Measurements from ENCODE around the gene EAF1. TPM values are rescaled to one million over a fixed set of nuclear protein-coding genes. Genes with fewer than 3 reads are reported as not detected.

The EAF1 gene
- total RNA-seq, 4 donors from 2014 or later, result 19.1 to 37.0 (median 26.4) TPM

DNA sequence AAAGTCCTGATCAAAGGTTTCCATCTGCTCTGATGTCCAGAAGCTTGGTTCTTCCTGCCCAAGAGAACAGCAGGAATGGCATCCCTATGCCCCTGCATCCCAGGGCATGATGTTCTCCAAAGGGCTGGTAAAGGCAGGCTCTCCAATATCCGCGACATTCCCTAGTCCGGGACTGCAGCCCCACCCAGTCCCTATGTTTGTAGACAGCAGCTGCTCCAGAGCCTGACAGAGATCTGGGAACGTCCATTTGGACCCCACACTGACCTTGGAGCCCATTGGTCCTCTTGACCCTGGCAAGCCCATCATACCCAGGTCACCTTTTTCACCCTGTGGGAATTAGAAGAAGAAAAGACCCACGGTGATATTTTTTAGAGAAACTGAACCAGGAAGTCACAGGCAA is 47.8 kb downstream of the EAF1 start:
- Histone ChIP-seq H3K36me3 (no peaks in the 10 kb centered on the region), H3K4me3 (no peak overlapping the region), H3K9me3 (no peaks in the 10 kb centered on the region), H3K27me3 (no peaks in the 10 kb centered on the region), H3K4me1 (no peaks in the 10 kb centered on the region), H3K27ac (no peak overlapping the region)
- no peak for DNase-seq
- 44% methylated on average over 5 of the region's 5 CpGs; no CpG with 5 or more reads in 1 of the 2 donors for WGBS, 2 donors (ENCODE audit: low coverage in 1 of 2)
- intact Hi-C loops (cut with DNase I; ENCODE audit: low total_unique reads), result no loop called here
- in situ Hi-C loops (cut with MboI; ENCODE audit: low pct_ligation_motif_present in 1 of 4, low pct_unique_long_range_greater_than_20kb in 1 of 4, low sequenced_read_pairs in 3 of 4), result no loop called here
- no peak for TF ChIP-seq EP300 (IDR thresholded peaks at IDR 0.05; ENCODE audit: low read depth)
- no peak for TF ChIP-seq POLR2AphosphoS5 (IDR thresholded peaks at IDR 0.05)
- TF ChIP-seq POLR2A (IDR thresholded peaks at IDR 0.05), result no peak

DNA sequence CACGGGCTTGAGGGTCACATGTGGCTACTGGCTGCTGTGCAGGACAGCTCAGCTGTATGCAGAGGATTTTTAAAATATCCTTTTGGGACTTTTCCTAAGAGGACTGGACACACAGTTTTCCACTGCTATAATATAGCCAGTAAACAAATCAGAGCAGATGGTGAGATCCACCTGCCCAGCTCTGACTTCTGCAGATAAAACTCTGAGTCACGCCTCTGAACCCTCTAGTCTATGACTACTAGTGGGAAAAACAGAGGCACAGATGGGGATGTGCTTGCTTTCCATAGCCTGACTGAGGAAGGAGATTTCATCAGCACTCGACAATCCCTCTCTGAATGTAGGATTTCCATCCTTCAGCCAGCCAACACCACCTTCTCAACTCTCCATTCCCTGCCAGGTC is 49.0 kb downstream of the EAF1 start:
- in situ Hi-C loops (cut with MboI; ENCODE audit: low pct_ligation_motif_present in 1 of 4, low pct_unique_long_range_greater_than_20kb in 1 of 4, low sequenced_read_pairs in 3 of 4) (no loop called here), intact Hi-C loops (cut with DNase I; ENCODE audit: low total_unique reads) (no loop called here)
- 68 to 83% methylated on average over 1 to 3 of the region's 3 CpGs for WGBS, 2 donors (ENCODE audit: low coverage in 1 of 2)
- no peak overlapping the region for H3K27ac ChIP-seq
- no peaks in the 10 kb centered on the region for H3K27me3 ChIP-seq
- no peaks in the 10 kb centered on the region for H3K4me1 ChIP-seq
- H3K36me3 ChIP-seq, result no peaks in the 10 kb centered on the region
- TF ChIP-seq POLR2A (IDR thresholded peaks at IDR 0.05), result no peak
- TF ChIP-seq POLR2AphosphoS5 (IDR thresholded peaks at IDR 0.05), result no peak
- TF ChIP-seq EP300 (IDR thresholded peaks at IDR 0.05; ENCODE audit: low read depth), result no peak
- TF ChIP-seq, protein P1, sequence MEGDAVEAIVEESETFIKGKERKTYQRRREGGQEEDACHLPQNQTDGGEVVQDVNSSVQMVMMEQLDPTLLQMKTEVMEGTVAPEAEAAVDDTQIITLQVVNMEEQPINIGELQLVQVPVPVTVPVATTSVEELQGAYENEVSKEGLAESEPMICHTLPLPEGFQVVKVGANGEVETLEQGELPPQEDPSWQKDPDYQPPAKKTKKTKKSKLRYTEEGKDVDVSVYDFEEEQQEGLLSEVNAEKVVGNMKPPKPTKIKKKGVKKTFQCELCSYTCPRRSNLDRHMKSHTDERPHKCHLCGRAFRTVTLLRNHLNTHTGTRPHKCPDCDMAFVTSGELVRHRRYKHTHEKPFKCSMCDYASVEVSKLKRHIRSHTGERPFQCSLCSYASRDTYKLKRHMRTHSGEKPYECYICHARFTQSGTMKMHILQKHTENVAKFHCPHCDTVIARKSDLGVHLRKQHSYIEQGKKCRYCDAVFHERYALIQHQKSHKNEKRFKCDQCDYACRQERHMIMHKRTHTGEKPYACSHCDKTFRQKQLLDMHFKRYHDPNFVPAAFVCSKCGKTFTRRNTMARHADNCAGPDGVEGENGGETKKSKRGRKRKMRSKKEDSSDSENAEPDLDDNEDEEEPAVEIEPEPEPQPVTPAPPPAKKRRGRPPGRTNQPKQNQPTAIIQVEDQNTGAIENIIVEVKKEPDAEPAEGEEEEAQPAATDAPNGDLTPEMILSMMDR (IDR thresholded peaks at IDR 0.05), result no peak
- H3K4me3 ChIP-seq, result no peak overlapping the region
- DNase-seq, result no peak
- H3K9me3 ChIP-seq, result no peaks in the 10 kb centered on the region

DNA sequence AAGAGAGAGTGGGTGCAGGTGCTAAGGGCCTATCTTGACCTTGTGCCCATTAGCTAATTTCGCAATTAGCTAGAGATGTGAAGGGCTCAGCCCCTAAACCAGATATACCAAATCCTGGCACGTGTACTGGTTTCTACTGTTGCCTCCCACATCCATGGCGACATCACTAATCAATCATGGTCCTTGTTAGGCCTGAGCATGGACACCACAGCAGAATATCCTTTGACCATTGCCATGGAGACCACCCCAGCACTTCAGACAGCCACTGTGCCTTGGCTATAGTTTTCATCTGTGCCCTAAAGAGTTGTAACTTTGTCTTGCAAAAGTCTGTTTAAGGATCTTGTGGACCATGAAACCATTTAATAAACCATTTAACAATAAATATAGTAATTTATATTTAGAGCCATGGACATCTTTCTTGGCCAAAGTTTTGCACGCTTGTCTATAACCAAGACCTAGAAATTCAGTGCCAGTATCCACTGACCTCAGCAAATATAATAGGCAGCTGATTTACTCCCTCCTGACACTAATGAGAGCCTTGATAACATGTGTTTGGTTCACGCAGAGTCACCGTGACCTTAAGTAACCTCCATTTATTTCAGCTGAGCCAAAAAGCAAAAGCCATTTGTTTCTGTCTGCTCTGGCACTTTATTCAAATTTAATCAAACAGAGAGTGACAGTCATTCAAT is 50.7 kb downstream of the EAF1 start:
- H3K36me3 ChIP-seq, result no peaks in the 10 kb centered on the region
- DNase-seq, result no peak
- intact Hi-C loops (cut with DNase I; ENCODE audit: low total_unique reads), result no loop called here
- no peak overlapping the region for H3K4me3 ChIP-seq
- no peaks in the 10 kb centered on the region for H3K9me3 ChIP-seq
- no peaks in the 10 kb centered on the region for H3K4me1 ChIP-seq
- no peak overlapping the region for H3K27ac ChIP-seq
- WGBS, 2 donors (ENCODE audit: low coverage in 1 of 2), result 65 to 69% methylated on average over 3 to 6 of the region's 6 CpGs
- no peaks in the 10 kb centered on the region for H3K27me3 ChIP-seq
- no peak for TF ChIP-seq POLR2AphosphoS5 (IDR thresholded peaks at IDR 0.05)
- TF ChIP-seq POLR2A (IDR thresholded peaks at IDR 0.05), result no peak
- no peak for TF ChIP-seq EP300 (IDR thresholded peaks at IDR 0.05; ENCODE audit: low read depth)
- TF ChIP-seq, protein P1 (IDR thresholded peaks at IDR 0.05), result no peak
- in situ Hi-C loops (cut with MboI; ENCODE audit: low pct_ligation_motif_present in 1 of 4, low pct_unique_long_range_greater_than_20kb in 1 of 4, low sequenced_read_pairs in 3 of 4), result no loop called here

DNA sequence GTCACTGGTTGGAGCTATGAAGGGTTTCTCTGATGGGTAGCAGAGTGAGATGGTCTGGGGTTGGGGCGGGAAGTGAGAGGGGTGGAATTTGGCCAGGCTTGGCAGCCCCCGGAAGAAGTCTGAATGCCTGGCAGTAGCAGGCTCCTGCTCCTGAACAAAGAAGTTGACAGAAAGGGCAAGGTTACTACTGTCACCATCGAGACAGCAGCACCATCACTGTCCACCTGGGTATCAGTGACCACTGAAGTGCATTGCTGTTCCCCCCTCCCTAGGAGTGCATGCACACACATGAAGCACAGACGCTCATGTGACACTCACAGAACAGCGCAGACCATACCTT is 51.2 kb downstream of the EAF1 start:
- intact Hi-C loops (cut with DNase I; ENCODE audit: low total_unique reads), result no loop called here
- Histone ChIP-seq H3K36me3 (no peaks in the 10 kb centered on the region), H3K4me1 (no peaks in the 10 kb centered on the region), H3K27ac (no peak overlapping the region), H3K4me3 (no peak overlapping the region), H3K27me3 (no peaks in the 10 kb centered on the region), H3K9me3 (no peaks in the 10 kb centered on the region)
- no peak for TF ChIP-seq EP300 (IDR thresholded peaks at IDR 0.05; ENCODE audit: low read depth)
- TF ChIP-seq POLR2A (IDR thresholded peaks at IDR 0.05), result no peak
- no peak for TF ChIP-seq POLR2AphosphoS5 (IDR thresholded peaks at IDR 0.05)
- TF ChIP-seq, protein P1 (IDR thresholded peaks at IDR 0.05), result no peak
- no peak for DNase-seq
- WGBS, 2 donors (ENCODE audit: low coverage in 1 of 2), result 90 to 98% methylated on average over 2 to 5 of the region's 5 CpGs
- in situ Hi-C loops (cut with MboI; ENCODE audit: low pct_ligation_motif_present in 1 of 4, low pct_unique_long_range_greater_than_20kb in 1 of 4, low sequenced_read_pairs in 3 of 4), result no loop called here
